ENCODE results near the gene SYPL1. TPM values are rescaled to one million over a fixed set of nuclear protein-coding genes. Genes with fewer than 3 reads are reported as not detected.

Gene SYPL1
- total and polyA plus RNA-seq, 4 donors, result 52.7 to 114 (median 68.4) TPM

DNA sequence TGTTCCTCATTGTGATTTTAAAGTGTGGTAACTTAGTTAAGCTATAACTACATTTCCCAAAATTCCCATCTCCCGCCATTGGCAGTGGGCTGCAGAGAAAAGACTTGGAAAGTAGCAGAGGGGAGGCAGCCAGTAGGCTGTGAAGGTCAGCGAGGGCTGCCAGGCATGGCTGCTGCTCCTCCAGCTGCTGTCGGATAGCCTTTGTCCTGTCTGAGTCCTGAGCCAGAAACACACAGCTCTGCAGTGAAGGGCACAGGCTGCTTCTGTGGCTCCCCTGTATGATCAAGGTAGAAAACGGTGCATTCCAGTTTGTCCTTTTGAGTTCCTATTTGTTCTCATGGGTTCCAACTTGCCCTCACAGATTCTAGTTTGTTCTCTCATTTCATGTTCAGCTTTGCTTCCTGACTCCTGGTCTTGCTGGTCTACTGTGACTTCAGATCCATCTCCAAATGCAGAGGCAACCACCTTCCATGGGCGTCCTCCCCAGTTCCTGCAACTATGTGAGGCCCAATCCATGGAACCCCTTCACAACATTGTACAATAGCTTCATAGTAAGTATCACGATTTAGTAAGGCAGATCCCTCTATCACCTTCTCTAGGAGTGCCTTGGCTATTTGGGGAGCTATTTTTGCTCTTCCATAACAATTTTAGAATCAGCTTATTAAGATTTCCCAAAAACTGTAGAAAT lies 31.7 kb downstream of the SYPL1 start:
- no peak for ATAC-seq (ENCODE audit: insufficient read depth, low FRiP score)
- Histone ChIP-seq H3K9ac (ENCODE audit: insufficient read depth in 1 of 2, low read length in 2 of 2) (no peak overlapping the region), H3K36me3 (ENCODE audit: control insufficient read depth in 4 of 4, insufficient read depth in 4 of 4, low read length in 4 of 4) (no peaks in the 10 kb centered on the region), H3K4me3 (no peak overlapping the region), H3K4me1 (ENCODE audit: control insufficient read depth in 5 of 5, insufficient read depth in 5 of 5, low read length in 5 of 5) (peaks cover 4 to 12% (median 7%) of the 10 kb centered on the region in 5 donors), H3K9me3 (ENCODE audit: control insufficient read depth in 4 of 4, insufficient read depth in 3 of 4, low read length in 3 of 4) (no peaks in the 10 kb centered on the region), H3K27ac (ENCODE audit: low read depth in 1 of 2, low read length in 1 of 2) (no peak overlapping the region), H3K27me3 (ENCODE audit: control insufficient read depth in 3 of 3, insufficient read depth in 3 of 3, low read length in 2 of 3) (no peaks in the 10 kb centered on the region)
- TF ChIP-seq, protein P1, sequence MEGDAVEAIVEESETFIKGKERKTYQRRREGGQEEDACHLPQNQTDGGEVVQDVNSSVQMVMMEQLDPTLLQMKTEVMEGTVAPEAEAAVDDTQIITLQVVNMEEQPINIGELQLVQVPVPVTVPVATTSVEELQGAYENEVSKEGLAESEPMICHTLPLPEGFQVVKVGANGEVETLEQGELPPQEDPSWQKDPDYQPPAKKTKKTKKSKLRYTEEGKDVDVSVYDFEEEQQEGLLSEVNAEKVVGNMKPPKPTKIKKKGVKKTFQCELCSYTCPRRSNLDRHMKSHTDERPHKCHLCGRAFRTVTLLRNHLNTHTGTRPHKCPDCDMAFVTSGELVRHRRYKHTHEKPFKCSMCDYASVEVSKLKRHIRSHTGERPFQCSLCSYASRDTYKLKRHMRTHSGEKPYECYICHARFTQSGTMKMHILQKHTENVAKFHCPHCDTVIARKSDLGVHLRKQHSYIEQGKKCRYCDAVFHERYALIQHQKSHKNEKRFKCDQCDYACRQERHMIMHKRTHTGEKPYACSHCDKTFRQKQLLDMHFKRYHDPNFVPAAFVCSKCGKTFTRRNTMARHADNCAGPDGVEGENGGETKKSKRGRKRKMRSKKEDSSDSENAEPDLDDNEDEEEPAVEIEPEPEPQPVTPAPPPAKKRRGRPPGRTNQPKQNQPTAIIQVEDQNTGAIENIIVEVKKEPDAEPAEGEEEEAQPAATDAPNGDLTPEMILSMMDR (IDR thresholded peaks at IDR 0.05; ENCODE audit: control extremely low read depth, extremely low read depth), result no peak
- peak in 1 of 3 donors; percentile 62 for DNase-seq
- 85 to 89% methylated on average over 6 of the region's 6 CpGs for WGBS, 2 donors

DNA sequence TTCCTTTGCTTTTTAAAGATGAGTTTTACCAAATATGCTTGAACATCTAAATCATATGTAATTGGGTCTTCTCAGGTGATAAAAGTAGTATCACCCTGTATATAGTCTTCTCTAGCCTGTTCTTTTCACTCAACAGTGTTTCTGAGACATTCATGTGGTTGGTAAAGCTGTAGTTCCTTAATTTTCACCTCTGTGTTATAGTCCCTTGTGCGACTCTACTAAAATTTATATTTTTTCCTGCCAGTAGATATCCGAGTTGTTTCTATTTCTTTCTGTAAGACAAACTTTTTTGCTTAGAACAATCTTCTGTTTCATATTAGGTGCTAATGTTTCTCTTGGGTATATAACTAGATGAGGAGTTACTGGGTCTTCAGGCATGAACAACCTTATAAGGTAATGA lies 35.6 kb downstream of the SYPL1 start:
- Histone ChIP-seq H3K4me1 (ENCODE audit: control insufficient read depth in 5 of 5, insufficient read depth in 5 of 5, low read length in 5 of 5) (peaks cover 5 to 21% (median 12%) of the 10 kb centered on the region in 5 donors), H3K36me3 (ENCODE audit: control insufficient read depth in 4 of 4, insufficient read depth in 4 of 4, low read length in 4 of 4) (no peaks in the 10 kb centered on the region), H3K9me3 (ENCODE audit: control insufficient read depth in 4 of 4, insufficient read depth in 3 of 4, low read length in 3 of 4) (no peaks in the 10 kb centered on the region), H3K9ac (ENCODE audit: insufficient read depth in 1 of 2, low read length in 2 of 2) (no peak overlapping the region), H3K27ac (ENCODE audit: low read depth in 1 of 2, low read length in 1 of 2) (no peak overlapping the region), H3K4me3 (no peak overlapping the region), H3K27me3 (ENCODE audit: control insufficient read depth in 3 of 3, insufficient read depth in 3 of 3, low read length in 2 of 3) (no peaks in the 10 kb centered on the region)
- 79 to 88% methylated on average over 2 of the region's 2 CpGs for WGBS, 2 donors
- TF ChIP-seq, protein P1 (IDR thresholded peaks at IDR 0.05; ENCODE audit: control extremely low read depth, extremely low read depth), result no peak
- DNase-seq, result no peak
- no peak for ATAC-seq (ENCODE audit: insufficient read depth, low FRiP score)

DNA sequence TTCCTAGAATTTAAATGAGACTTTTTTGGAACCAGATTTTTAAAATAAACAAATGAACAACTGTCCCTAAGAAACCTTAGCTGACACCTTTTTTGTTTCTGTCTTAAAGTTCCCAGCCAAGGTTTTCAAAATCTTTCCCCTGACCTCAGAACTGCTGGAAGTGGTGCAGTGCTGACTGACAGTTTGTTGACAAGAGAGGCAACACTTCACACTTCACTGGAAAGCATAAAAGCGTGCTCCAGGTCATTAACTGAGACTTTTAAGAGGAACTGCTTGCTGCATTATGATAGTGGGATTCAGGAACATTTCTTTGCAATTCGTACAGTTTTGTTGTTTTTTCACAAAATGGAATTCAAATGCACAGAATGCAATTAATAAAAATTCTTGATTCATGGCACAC lies 36.2 kb downstream of the SYPL1 start:
- Histone ChIP-seq H3K9me3 (ENCODE audit: control insufficient read depth in 4 of 4, insufficient read depth in 3 of 4, low read length in 3 of 4) (no peaks in the 10 kb centered on the region), H3K4me3 (no peak overlapping the region), H3K4me1 (ENCODE audit: control insufficient read depth in 5 of 5, insufficient read depth in 5 of 5, low read length in 5 of 5) (peaks cover 11 to 27% (median 12%) of the 10 kb centered on the region in 5 donors), H3K27me3 (ENCODE audit: control insufficient read depth in 3 of 3, insufficient read depth in 3 of 3, low read length in 2 of 3) (no peaks in the 10 kb centered on the region), H3K9ac (ENCODE audit: insufficient read depth in 1 of 2, low read length in 2 of 2) (no peak overlapping the region), H3K27ac (ENCODE audit: low read depth in 1 of 2, low read length in 1 of 2) (no peak overlapping the region), H3K36me3 (ENCODE audit: control insufficient read depth in 4 of 4, insufficient read depth in 4 of 4, low read length in 4 of 4) (no peaks in the 10 kb centered on the region)
- TF ChIP-seq, protein P1 (IDR thresholded peaks at IDR 0.05; ENCODE audit: control extremely low read depth, extremely low read depth), result no peak
- peak in 1 of 3 donors; percentile 64 for DNase-seq
- 27 to 39% methylated on average over 2 of the region's 2 CpGs for WGBS, 2 donors
- ATAC-seq (ENCODE audit: insufficient read depth, low FRiP score), result no peak

Data from lung (tissue), 12 donors.